Measurements from ENCODE around the gene FAM53C.
"Not testable (repeated sequence)": the region's sequence is repeated elsewhere in the genome, so short reads cannot be mapped to it uniquely, and the experiment has no call there.

The FAM53C gene

GRCh38 chr5:138305797-138306196 lies 32.3 kb upstream of the FAM53C start:
- H3K4me2 ChIP-seq (ENCODE audit: low read length): no peak overlapping the region
- no peaks in the 10 kb centered on the region for H3K4me1 ChIP-seq (ENCODE audit: insufficient read depth, low read length, severe bottlenecking)
- H3K9ac ChIP-seq (ENCODE audit: low read length): no peak overlapping the region
- H3K79me2 ChIP-seq (ENCODE audit: insufficient read depth, low read length): no peaks in the 10 kb centered on the region
- TF ChIP-seq, protein P1, sequence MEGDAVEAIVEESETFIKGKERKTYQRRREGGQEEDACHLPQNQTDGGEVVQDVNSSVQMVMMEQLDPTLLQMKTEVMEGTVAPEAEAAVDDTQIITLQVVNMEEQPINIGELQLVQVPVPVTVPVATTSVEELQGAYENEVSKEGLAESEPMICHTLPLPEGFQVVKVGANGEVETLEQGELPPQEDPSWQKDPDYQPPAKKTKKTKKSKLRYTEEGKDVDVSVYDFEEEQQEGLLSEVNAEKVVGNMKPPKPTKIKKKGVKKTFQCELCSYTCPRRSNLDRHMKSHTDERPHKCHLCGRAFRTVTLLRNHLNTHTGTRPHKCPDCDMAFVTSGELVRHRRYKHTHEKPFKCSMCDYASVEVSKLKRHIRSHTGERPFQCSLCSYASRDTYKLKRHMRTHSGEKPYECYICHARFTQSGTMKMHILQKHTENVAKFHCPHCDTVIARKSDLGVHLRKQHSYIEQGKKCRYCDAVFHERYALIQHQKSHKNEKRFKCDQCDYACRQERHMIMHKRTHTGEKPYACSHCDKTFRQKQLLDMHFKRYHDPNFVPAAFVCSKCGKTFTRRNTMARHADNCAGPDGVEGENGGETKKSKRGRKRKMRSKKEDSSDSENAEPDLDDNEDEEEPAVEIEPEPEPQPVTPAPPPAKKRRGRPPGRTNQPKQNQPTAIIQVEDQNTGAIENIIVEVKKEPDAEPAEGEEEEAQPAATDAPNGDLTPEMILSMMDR (IDR thresholded peaks at IDR 0.05; ENCODE audit: low read length): no peak
- no peak overlapping the region for H2AFZ ChIP-seq (ENCODE audit: low read length)
- no peak overlapping the region for H3K4me3 ChIP-seq (ENCODE audit: low read depth, low read length, poor library complexity, severe bottlenecking)
- no peaks in the 10 kb centered on the region for H3K9me2 ChIP-seq (ENCODE audit: low read depth, low read length)
- no peaks in the 10 kb centered on the region for H3K27me3 ChIP-seq (ENCODE audit: insufficient read depth, low read length)
- no peaks in the 10 kb centered on the region for H4K20me1 ChIP-seq (ENCODE audit: insufficient read depth, low read length)
- no peaks in the 10 kb centered on the region for H3F3A ChIP-seq (ENCODE audit: insufficient read depth, low read length)
- peaks cover 20% of the 10 kb centered on the region for H3K36me3 ChIP-seq (ENCODE audit: insufficient read depth, low read length)
- H3K27ac ChIP-seq (ENCODE audit: low read depth, low read length, poor library complexity, severe bottlenecking): no peak overlapping the region
- 0 out of 2 replicates have a peak, but pooled peaks cover 3% of the 10 kb centered on the region for H3K9me3 ChIP-seq (ENCODE audit: low read length)

- peaks cover 61% of the 10 kb centered on the region for H3K36me3 ChIP-seq (ENCODE audit: insufficient read depth, low read length)
- H3K79me2 ChIP-seq (ENCODE audit: insufficient read depth, low read length): no peaks in the 10 kb centered on the region
- H4K20me1 ChIP-seq (ENCODE audit: insufficient read depth, low read length): no peaks in the 10 kb centered on the region
- H3K4me3 ChIP-seq (ENCODE audit: low read depth, low read length, poor library complexity, severe bottlenecking): no peak overlapping the region
- H3K27ac ChIP-seq (ENCODE audit: low read depth, low read length, poor library complexity, severe bottlenecking): no peak overlapping the region
- no peak overlapping the region for H3K9ac ChIP-seq (ENCODE audit: low read length)
- no peak overlapping the region for H2AFZ ChIP-seq (ENCODE audit: low read length)
- no peak for TF ChIP-seq EZH2 (IDR thresholded peaks at IDR 0.05; ENCODE audit: borderline replicate concordance, low read length)
- TF ChIP-seq, protein P1 (IDR thresholded peaks at IDR 0.05; ENCODE audit: low read length): no peak
- H3K4me2 ChIP-seq (ENCODE audit: low read length): no peak overlapping the region
- no peaks in the 10 kb centered on the region for H3K4me1 ChIP-seq (ENCODE audit: insufficient read depth, low read length, severe bottlenecking)
- H3K27me3 ChIP-seq (ENCODE audit: insufficient read depth, low read length): no peaks in the 10 kb centered on the region
- no peaks in the 10 kb centered on the region for H3K9me3 ChIP-seq (ENCODE audit: low read length)
- no peaks in the 10 kb centered on the region for H3F3A ChIP-seq (ENCODE audit: insufficient read depth, low read length)
- no peaks in the 10 kb centered on the region for H3K9me2 ChIP-seq (ENCODE audit: low read depth, low read length)
Measured at GRCh38 chr5:138315751-138316278, 22.3 kb upstream of the FAM53C start.

DNA sequence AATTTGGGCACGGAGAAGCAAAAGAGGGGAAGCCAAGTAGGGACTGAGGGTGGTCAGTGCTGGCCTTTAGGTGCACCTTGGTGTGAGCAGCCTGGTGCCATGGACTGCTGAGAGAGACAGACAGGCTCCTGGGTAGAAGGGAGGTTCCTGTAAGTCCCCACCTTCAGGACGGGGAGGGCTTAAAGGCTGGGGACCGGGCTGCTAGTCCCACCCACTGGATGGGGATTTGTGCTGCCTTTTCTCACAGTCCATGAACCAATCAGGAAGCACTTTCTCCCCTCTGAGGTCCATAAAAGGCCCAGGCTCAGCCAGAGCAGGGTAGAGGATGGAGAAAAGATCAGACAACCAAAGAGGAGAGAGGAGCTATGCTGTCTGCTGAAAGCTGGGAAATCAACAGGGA lies 21.7 kb upstream of the FAM53C start:
- Histone ChIP-seq H3K9me3 (ENCODE audit: low read length) (no peaks in the 10 kb centered on the region), H3K27ac (ENCODE audit: low read depth, low read length, poor library complexity, severe bottlenecking) (no peak overlapping the region), H3K36me3 (ENCODE audit: insufficient read depth, low read length) (peaks cover 66% of the 10 kb centered on the region), H3K4me3 (ENCODE audit: low read depth, low read length, poor library complexity, severe bottlenecking) (no peak overlapping the region), H3K27me3 (ENCODE audit: insufficient read depth, low read length) (no peaks in the 10 kb centered on the region), H3K79me2 (ENCODE audit: insufficient read depth, low read length) (no peaks in the 10 kb centered on the region), H3K9ac (ENCODE audit: low read length) (no peak overlapping the region), H3K4me1 (ENCODE audit: insufficient read depth, low read length, severe bottlenecking) (no peaks in the 10 kb centered on the region), H3K9me2 (ENCODE audit: low read depth, low read length) (no peaks in the 10 kb centered on the region), H3F3A (ENCODE audit: insufficient read depth, low read length) (no peaks in the 10 kb centered on the region), H4K20me1 (ENCODE audit: insufficient read depth, low read length) (no peaks in the 10 kb centered on the region), H3K4me2 (ENCODE audit: low read length) (no peak overlapping the region), H2AFZ (ENCODE audit: low read length) (no peak overlapping the region)
- no peak for TF ChIP-seq EZH2 (IDR thresholded peaks at IDR 0.05; ENCODE audit: borderline replicate concordance, low read length)
- TF ChIP-seq, protein P1 (IDR thresholded peaks at IDR 0.05; ENCODE audit: low read length): no peak

DNA sequence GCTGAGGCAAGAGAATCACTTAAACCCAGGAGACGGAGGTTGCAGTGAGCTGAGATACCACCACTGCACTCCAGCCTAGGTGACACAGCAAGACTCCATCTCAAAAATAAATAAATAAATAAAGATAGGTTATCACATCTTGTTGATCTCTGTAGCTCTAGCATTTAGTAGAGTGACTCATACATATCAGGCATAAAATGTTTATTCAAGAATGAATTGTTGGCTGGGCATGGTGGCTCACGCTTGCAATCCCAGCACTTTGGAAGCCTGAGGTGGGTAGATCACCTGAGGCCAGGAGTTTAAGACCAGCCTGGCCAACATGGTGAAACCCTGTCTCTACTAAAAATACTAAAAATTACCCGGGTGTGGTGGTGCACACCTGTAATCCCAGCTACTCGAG lies 19.9 kb upstream of the FAM53C start:
- H3K36me3 ChIP-seq (ENCODE audit: insufficient read depth, low read length): peaks cover 51% of the 10 kb centered on the region
- H3K4me3 ChIP-seq (ENCODE audit: low read depth, low read length, poor library complexity, severe bottlenecking); H2AFZ ChIP-seq (ENCODE audit: low read length); H3K9me2 ChIP-seq (ENCODE audit: low read depth, low read length); H3F3A ChIP-seq (ENCODE audit: insufficient read depth, low read length); H3K4me2 ChIP-seq (ENCODE audit: low read length); H3K27ac ChIP-seq (ENCODE audit: low read depth, low read length, poor library complexity, severe bottlenecking); H3K9me3 ChIP-seq (ENCODE audit: low read length); H3K27me3 ChIP-seq (ENCODE audit: insufficient read depth, low read length); H3K79me2 ChIP-seq (ENCODE audit: insufficient read depth, low read length); H3K9ac ChIP-seq (ENCODE audit: low read length); H3K4me1 ChIP-seq (ENCODE audit: insufficient read depth, low read length, severe bottlenecking); H4K20me1 ChIP-seq (ENCODE audit: insufficient read depth, low read length): not testable (repeated sequence)
